Stimulated activated CD8-positive, alpha-beta memory T cell treated with anti-CD3 and anti-CD28 coated beads, Interleukin-15, amount 100 ng/mL, for 1 hour (primary cell): Measurements from ENCODE around the gene SPDYE6.
"Not testable (repeated sequence)": the region's sequence is repeated elsewhere in the genome, so short reads cannot be mapped to it uniquely, and the experiment has no call there.

Experiments
- DNase-seq: peaks from one replicate; pipeline ENCODE4 v3.0.0-alpha.2; 2020; ENCODE audit warnings: low read depth

The SPDYE6 gene, protein sequence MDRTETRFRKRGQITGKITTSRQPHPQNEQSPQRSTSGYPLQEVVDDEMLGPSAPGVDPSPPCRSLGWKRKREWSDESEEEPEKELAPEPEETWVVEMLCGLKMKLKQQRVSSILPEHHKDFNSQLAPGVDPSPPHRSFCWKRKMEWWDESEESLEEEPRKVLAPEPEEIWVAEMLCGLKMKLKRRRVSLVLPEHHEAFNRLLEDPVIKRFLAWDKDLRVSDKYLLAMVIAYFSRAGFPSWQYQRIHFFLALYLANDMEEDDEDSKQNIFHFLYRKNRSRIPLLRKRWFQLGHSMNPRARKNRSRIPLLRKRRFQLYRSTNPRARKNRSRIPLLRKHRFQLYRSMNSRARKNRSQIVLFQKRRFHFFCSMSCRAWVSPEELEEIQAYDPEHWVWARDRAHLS

DNA sequence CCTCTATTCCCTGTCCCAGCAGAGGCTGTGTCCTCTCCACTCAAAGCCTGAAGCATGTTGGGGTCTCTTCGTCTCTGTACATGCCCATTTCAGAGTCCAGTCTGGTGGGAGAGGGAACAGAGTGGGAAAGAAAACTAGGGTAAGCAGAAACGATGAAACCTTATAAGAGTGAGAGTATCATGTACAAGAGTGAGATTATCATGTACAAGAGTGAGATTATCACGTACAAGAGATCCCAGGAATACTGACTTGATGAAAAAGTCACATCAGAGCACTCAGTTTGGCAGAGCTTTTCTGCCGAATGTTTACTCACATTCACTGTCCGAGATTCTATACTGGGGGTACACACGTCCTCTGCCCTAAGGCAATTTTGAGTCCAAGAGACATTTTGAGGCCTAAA lies at the start of gene SPDYE6:
Gene SPDYE6, minus strand, starts transcription at position 101 of the 400 bp plus-strand sequence. CDS start 421 bp downstream, outside the sequence.
- DNase-seq = not testable (repeated sequence)

DNA sequence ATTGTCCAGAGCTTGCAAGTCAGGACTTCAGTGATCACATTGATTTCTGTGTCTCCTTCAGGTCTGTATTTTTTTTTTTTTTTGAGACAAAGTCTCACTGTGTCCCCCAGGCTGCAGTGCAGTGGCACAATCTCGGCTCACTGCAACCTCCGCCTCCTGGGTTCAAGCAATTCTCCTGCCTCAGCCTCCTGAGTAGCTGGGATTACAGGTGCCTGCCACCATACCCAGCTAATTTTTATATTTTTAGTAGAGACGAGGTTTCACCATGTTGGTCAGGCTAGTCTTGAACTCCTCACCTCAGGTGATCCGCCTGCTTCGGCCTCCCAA lies 48.6 kb upstream of the SPDYE6 start:
- not testable (repeated sequence) for DNase-seq

DNA sequence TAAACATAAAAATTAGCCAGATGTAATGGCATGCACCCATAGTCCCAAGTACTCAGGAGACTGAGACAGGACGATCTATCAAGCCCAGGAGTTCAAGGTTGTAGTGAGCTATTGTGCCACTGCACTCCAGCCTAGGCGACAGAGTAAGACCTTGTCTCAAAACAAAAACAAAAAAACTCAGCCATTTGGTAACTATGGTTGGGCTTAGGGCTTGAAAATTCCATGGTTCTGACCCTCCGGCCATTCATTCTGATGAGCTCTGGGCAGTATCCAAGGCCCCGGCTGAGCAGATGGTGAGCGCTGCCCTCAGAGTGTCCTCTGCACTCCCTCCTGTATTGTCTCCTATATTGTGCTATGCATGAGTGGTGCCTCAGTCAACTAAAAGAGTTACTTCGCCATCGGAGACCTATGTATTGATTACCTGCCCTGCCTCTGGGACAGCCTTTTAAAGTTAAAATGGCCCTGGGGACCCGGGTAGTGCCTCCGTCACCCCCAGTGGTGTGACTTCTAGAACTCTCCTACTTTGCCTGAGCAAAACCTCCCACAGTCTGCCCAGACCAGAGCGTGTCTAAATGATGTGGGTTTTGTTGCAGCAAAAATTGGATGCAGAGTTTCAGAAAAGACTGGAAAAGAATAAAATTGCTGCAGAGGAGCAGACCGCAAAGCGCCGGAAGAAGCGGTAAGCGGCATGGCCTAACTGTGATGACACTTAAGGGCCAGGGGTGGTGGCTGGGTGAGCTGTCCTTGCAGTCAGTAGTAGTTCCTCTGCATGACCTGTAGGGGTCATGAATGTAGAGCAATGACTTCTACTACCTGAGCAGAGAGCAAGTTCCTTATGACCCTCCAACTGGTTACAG lies 48.0 kb upstream of the SPDYE6 start:
- peak; percentile 20 for DNase-seq

DNA sequence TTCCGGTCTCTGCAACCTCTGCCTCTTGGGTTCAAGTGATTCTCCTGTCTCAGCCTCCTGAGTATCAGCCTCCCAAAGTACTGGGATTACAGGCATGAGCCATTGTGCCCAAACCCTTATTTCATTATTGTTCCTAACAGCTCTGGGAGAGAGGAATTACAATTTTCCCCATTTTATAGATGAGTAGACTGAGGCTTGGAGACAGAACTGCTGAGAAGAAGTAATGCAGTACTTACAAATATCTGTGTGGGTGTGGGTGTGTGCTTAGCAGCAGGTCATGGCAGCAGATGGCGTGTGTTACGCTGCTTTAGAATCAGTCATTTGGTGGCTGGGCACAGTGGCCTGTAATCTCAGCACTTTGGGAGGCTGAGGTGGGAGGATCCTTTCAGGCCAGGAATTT lies 47.3 kb upstream of the SPDYE6 start:
- no peak for DNase-seq

DNA sequence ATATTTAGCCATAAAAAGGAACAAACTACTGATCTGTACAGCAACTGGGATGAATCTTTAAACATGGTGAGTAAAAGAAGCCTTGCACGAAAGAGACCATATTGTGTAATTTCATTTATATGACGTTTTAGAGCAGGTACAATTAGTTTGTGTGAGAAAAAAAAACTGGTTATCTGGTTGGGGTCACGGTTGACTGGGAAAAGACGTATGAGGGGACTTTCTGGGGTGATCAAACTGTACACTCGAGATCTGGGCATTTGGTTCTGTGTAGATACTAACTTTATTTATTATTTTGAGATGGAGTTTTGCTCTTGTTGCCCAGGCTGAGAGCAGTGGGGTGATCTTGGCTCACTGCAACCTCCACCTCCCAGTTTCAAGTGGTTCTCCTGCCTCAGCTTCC lies 44.1 kb upstream of the SPDYE6 start:
- no peak for DNase-seq

DNA sequence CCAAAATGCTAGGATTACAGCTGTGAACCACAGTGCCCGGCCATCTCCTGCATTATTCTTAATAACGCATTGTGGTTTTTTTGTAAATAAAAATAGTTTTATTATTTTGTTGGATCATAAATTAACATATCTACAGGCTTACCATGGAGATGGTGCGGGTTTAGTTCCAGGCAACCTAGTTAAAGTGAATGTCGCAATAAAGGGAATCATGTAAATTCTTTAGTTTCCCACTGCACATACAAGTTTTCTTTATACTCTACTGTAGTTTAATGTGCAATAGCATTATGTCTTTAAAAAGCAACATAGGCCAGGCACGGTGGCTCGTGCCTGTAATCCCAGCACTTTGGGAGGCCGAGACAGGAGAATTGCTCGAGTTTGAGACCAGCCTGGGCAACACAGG lies 42.3 kb upstream of the SPDYE6 start:
- no peak for DNase-seq

DNA sequence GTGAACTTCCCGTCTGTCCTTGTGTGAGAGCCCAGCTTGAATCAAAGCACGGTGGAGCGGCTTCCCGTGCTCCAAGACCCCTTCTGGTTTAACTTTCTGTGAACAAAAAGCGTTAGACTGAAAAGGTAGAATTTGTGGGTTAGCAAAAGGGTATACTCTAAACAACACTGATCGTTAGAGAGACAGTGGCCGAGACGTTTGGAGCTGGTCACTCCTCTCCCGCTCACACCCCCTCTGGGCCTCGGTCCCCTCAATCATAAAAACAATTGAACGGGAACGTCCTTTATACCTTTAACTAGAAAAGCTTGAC lies 40.4 kb upstream of the SPDYE6 start:
- no peak for DNase-seq

DNA sequence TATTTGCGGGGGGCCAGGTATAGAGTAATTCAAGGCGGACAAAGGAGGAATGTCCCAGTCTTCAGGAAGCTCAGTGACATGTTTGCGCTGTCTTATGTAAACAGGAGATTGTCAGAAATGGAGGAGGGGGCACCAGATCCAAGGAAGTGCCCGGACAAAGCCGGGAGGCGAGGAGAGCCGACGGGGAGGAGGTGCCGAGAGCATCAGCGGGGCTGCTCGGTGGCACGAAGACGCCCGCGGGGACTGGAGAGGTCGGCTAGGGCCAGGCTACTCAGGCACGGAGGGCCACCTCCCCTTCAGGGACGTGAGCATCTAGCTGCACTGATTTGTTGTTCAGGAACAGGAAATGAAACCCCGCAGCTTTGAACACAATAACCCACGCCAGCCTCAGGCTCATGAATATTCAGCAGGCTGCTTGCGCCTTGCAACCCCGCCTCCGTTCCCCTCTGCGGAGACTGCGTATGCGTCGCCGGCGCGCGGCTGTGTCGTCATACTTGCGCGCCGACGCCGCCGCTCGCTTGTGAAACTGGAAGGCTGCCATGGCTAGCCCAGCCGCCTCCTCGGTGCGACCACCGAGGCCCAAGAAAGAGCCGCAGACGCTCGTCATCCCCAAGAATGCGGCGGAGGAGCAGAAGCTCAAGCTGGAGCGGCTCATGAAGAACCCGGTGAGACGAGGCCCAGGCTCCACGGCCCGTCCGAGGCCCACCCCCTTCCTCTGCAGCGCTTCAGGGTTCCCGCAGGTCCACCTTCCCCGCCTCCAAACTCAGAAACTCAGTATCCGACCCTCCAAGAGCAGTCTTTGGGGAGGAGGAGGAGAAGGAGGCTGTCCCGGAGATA lies 39.8 kb upstream of the SPDYE6 start, which contains the start of gene PRKRIP1:
Gene PRKRIP1, plus strand, starts transcription at position 491 of the 837 bp plus-strand sequence. Its CDS starts 49 bp downstream, at position 540.
- peak; percentile 63 for DNase-seq

DNA sequence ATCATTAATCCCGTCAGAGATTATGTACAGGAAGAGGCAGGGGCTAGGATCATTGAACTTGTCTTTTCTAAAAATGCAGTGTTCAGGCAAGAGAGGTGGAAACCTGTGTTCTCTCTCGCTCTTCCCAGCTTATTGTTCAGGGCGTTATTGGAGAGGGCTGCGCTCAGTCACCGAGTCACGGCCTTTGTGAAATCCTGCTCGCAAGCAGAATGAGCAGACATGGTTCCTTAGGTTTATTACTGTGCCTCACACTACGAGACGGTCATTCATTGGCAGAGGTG lies 39.3 kb upstream of the SPDYE6 start:
- DNase-seq = no peak

DNA sequence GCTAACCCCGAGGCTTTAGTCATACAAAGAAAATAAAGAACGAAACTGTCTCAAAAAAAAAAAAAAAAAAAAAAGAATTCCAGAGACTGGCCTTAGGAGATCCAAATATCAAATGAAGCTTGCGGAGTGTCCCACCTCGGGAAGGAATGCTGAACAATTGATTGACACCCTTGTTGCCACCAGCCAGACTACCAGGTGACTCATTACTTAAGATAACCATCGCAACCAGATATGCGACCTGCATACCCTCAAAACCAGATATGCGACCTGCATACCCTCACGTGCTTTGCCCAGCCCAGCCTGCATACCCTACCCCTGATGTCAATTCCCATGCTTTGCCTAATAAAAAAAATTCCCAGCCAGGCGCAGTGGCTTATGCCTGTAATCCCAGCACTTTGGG lies 37.2 kb upstream of the SPDYE6 start:
- no peak for DNase-seq

DNA sequence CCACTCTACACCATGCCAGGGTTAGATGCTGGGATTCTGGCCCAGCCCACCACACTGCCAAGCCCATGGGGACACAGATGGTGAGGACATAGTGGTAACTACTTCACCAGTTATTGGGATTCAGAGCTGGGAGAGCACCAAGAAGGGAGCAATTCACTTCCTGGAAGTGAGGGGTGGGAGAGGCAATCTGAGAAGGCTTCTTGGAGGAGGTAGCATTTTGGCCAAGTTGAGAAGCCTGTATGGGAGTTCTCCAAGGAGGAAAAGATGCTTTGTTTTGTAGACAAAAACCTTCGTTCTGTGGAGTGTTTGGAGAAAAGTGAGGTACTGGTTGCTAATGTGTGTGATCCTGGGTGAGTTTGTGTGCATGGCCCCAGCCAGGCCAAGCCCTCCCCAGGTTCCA lies 36.1 kb upstream of the SPDYE6 start:
- DNase-seq = no peak

DNA sequence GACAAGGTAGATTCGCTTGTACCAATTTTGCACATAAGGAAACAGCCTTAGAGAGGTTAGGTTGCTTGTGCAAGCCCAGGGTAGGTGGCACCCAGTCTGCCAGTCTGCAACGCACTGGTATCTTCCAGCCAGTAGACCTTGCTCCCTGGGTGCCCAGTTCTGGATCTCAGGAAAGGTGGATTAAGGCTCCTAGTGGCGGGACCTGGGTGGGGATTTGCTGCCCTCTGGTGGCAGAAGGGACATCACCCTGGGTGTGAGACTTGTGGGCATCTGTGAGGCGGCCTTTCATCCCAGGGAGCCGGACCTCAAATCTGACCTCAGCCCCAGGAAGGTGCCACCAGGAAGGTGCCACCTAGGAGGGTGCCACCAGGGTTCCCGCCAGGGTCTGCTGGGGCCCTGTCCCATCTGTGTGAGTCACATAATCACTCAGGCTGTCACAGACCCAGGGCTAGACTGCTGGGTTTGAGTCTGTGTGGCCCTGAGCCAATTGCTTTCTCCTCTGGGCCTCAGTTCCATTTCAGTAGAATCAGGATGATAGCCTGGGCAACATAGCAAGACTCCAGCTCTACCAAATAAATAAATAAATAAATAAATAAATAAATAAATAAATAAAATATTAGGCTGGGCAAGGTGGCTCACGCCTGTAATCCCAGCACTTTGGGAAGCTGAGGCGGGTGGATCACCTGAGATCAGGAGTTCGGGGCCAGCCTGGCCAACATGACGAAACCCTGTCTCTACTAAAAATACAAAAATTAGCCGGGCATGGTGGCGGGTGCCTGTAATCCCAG lies 34.6 kb upstream of the SPDYE6 start:
- peak; percentile 42 for DNase-seq

DNA sequence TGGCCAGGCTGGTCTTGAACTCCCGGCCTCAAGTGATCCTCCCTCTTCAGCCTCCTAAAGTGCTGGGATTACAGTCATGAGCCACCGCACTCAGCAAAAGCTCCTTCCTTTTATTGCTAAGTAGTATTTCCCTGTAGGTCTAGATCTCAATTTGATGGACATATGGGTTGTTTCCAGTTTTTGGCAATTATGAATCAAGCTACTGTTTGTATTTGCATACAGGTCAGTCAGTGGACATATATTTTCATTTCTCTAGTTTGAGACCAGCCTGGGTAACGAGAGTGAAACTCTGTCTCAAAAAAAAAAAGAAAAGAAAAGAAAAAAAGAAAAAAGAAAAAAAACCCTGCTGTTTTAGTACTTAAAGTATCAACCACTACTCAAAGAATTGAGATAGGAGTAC lies 33.6 kb upstream of the SPDYE6 start:
- no peak for DNase-seq

DNA sequence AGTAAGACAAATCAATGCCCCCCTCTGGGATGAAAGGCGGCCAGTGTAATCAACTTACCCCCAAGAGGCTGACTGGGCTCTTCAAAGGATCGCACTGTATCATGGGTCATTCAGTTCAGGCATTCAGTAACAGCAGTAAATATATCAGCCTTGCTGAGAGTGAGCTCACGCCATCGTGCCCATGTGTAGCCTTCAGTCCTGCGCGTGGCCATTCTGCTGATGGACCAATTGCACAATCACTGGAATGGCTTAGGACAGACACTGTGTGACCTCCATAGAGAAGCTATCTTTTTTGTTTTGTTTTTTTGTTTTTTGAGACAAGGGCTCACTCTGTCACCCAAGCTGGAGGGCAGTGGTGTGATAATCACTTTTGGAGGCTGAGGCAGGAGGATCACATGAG lies 30.8 kb upstream of the SPDYE6 start:
- DNase-seq = no peak

DNA sequence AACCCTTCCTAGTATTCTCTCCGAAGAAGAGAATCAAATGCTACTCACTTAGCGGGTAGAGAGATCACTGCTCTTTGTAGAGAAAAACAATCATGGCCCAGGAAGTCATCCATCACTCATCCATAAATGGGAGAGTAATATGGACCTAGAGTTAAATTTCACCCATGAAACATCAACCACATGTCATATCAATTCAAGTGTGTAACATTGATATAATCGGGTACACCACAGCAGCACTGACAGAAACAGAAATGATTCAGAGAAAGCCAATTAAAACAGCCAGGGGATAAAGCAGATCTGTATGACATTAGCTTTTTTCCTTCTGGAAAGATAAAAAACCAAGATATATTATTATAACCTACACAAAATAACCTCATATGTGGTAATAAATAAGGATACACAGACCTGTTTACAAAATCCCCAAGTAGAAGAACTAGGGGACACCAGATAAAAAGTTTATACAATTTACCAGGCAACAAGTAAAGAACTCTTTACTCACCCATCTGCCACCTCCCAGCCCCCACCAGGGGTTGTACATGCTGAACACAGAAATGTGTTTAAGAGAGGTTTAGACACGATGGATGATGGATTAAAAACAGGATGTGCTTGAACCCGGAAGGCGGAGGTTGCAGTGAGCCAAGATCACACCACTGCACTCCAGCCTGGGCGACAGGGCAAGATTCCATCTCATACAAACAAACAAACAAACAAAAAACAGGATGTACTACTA lies 25.6 kb upstream of the SPDYE6 start:
- not testable (repeated sequence) for DNase-seq

DNA sequence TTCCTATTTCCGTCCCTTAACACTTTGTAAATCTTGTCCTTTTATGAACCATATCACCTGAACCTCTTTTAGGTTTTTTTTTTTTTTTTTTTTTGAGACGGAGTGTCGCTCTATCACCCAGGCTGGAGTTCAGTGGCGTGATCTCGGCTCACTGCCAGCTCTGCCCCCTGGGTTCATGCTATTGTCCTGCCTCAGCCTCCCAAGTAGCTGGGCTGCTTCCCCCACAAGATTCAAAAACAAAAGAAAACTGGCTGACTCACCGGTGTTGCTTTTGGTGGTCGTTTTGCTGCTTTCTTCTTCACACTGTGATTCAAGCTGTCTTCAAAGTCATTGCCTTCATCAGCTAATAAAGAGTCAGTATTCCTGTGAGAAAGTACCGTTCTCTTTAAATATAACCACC lies 24.6 kb upstream of the SPDYE6 start:
- not testable (repeated sequence) for DNase-seq

DNA sequence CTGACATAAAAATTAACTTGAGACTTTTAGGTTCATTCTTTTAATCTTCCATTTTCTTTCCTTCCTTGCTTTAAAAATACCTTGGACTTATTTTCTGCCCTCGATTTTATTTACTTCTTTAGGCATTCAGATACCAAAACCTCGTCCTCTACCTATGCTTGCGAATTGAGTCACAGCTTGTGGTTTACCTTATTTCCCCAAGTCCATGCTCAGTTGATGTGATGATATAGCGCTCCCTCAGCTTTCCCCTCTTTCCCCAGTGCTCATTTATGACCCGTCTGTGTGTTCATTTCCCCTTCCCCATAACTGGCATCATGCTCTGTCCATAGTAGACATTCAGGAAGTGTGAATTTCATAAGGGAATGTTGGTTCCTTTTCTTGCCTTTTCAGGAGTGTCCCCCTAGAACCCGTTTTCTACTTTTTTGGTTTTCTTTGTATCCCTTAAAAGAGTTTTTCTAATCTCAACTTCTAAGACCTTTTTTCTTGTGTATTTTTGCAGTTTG lies 20.8 kb upstream of the SPDYE6 start:
- DNase-seq = no peak

DNA sequence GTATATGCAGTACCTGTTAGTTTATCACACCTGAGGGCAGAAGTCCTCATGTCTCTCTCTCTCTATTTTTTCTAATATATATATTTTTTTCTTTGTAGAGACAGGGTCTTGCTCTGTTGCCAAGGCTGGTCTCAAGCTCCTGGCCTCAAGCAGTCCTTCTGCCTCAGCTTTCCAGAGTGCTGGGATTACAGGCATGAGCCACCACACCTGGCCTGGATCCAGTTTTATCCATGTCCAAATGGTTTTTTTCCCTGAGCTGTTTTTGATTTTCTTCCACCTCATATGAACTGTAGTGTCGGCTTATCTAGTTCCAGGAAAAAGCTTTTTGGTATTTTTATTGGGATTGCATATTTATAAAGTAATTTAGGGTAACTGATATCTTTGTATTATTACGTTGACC lies 16.6 kb upstream of the SPDYE6 start:
- DNase-seq = not testable (repeated sequence)

DNA sequence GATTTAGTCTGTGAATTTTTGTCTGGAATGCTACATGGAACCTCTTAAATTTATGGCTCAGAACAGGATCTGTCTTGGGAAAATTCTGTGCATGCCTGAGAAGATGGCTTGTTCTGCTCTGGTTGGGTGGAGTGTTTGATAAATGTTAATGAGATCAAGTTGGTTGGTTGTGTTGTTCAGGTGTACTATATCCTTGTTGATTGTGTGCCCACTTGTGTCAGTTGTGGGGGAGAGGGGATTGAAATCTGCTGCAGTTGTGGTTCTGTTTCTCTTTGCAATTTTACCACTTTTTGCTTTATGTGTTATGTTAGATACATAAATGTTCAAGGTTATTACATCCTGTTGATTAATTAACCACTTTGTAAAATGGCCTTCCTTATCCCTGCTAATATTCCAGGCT lies 13.8 kb upstream of the SPDYE6 start:
- DNase-seq = not testable (repeated sequence)

DNA sequence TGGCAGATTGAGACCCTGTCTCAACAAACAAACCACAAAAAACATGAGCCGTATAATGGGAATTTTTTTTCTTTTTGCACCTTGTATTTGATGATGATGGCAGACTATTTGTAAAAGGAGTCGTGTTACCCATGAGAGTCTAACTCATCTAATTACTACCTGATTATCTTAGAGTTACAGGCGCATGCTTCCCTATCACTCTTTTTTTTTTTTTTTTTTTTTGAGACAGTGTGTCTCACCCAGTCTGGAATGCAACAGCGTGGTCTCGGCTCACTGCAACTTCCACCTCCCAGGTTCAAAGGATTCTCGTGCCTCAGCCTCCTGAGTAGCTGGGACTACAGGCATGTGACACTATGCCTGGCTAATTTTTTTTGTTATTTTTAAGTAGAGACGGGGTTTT lies 9.1 kb upstream of the SPDYE6 start:
- DNase-seq = not testable (repeated sequence)

DNA sequence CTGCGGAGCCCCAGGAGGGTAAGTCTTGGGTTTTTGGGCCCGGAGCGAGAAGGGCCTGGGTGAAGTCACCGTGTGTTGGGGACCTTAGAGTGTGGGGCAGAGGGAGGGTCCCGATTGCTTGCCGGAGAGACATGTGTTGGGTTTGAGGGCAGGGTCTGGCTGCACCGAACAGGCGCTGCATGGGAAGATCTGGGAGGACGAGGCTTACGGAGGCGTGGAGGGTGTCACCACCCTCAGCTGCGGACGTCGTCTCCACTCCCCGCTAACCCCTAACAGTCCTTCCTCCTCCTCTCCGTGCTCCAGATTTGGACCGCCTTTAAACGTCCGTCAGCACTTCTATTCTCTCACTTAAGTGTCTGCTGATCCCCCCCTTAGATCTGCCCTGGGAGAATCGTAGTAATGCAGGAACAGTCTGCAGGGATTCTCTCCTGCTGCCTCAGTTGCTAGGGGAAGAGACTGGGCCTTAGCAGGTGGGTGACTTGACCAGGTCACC lies 8.2 kb upstream of the SPDYE6 start:
- DNase-seq = not testable (repeated sequence)
